GM19240 (cell line): ENCODE results near the gene MYCBPAP.
"Not testable (repeated sequence)": the region's sequence is repeated elsewhere in the genome, so short reads cannot be mapped to it uniquely, and the experiment has no call there.

ENCODE experiments used
- DNase-seq: peaks from one replicate; pipeline ENCODE4 v3.0.0; 2011; ENCODE audit warnings: low spot score; ENCODE audit not compliant: insufficient read length

The MYCBPAP gene

DNA sequence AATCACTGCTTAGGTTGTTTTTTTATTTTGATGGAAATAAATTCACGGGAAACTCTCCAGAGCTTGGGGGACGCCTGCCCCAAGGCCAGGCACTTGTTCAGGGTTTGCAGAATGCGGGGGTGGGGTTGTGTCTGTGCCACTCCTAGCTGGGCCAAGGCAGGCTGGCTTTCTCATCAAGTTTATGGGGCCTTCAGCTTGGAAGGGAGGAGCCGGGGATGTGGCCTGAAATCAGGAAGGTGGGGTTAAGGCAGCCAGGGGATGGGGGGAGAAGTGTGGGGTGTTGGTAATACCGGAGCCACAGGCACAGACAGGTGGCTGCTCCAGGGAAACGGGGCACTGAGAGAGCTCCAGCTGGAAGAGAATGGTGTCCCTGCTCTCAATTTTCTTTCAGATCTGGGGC lies 37.8 kb upstream of the MYCBPAP start:
- DNase-seq = no peak

DNA sequence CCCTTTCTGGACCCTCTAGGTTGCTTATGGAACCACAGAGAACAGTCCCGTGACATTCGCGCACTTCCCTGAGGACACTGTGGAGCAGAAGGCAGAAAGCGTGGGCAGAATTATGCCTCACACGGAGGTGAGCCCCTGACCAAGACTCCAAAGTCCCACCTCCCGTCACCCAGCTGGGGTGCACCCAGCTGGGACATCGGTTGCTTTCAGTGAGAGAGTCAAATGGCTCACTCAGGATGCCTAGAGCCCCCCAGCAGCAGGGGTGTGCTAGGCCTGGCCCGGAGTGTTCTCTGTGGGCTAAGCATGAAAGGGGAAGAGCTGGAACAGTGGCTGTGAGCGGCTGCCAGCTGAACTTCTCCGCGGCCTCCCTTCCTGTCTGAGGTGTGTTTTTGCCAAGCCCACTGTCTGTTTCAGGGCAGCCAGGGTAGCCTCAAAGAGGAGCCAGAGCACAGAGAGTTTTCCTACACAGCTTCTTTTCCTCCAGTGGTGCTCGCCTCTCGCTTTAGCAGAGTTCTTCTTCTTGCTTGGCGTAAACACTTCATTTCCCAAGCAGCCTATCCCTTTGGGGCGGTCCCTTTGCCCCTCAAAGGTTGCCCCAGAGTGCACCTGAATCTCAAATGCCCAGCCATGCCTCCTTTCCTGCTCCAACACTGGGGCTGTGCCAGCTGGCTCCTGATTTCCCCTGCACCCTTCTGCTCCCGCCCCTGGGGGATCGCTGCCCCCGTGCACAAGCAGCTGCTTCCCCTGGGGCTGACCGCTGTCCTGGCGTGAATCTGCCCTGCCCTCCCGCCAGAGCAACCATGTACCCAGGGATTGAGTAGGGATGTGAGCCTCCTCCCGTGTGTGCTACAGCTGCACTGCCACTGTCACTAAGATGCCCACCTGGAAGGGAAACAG lies 37.0 kb upstream of the MYCBPAP start:
- no peak for DNase-seq

- DNase-seq = no peak
These were observed 36.0 kb upstream of the MYCBPAP start for GRCh38 chr17:50472286-50472685.

GRCh38 chr17:50472761-50473161 lies 35.5 kb upstream of the MYCBPAP start:
- not testable (repeated sequence) for DNase-seq

GRCh38 chr17:50473901-50474300 lies 34.3 kb upstream of the MYCBPAP start:
- DNase-seq = no peak

DNA sequence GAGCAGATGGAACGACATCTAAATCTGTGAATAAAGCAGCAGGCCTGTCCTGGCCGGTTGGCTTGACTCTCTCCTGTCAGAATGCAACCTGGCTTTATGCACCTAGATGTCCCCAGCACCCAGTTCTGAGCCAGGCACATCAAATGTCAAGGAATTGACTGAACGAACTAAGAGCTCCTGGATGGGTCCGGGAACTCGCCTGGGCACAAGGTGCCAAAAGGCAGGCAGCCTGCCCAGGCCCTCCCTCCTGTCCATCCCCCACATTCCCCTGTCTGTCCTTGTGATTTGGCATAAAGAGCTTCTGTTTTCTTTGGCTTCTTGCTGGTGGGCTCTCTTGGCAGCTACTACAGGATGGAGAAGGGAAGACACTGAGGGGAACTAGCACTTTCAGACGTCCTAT lies 33.7 kb upstream of the MYCBPAP start:
- DNase-seq = no peak

DNA sequence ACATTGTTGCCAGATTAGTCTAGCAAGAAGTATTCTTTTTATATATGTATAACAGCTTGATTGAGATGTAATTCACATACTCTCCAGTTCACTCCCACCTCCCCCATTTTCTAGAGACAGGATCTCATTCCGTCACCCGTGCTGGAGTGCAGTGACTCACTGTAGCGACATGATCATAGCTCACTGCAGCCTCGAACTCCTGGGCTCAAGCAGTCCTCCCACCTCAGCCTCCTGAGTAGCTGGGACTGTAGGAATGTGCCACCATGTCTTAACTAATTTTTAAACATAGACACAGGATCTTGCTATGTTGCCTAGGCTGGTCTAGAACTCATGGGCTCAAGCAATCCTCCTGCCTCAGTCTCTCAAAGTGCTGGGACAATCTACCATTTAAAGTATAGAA lies 32.9 kb upstream of the MYCBPAP start:
- DNase-seq = no peak

- DNase-seq = not testable (repeated sequence)
These were observed 32.3 kb upstream of the MYCBPAP start for GRCh38 chr17:50475775-50476544.

GRCh38 chr17:50476545-50477315 lies 31.5 kb upstream of the MYCBPAP start:
- DNase-seq = no peak

GRCh38 chr17:50477976-50478375 lies 30.3 kb upstream of the MYCBPAP start:
- DNase-seq = no peak

GRCh38 chr17:50478391-50479381 lies 29.6 kb upstream of the MYCBPAP start, which contains the start of gene RSAD1:
Gene RSAD1, plus strand, starts transcription at chr17:50478860. Its CDS starts 25 bp downstream, at chr17:50478885.
- DNase-seq = peak; percentile 89

DNA sequence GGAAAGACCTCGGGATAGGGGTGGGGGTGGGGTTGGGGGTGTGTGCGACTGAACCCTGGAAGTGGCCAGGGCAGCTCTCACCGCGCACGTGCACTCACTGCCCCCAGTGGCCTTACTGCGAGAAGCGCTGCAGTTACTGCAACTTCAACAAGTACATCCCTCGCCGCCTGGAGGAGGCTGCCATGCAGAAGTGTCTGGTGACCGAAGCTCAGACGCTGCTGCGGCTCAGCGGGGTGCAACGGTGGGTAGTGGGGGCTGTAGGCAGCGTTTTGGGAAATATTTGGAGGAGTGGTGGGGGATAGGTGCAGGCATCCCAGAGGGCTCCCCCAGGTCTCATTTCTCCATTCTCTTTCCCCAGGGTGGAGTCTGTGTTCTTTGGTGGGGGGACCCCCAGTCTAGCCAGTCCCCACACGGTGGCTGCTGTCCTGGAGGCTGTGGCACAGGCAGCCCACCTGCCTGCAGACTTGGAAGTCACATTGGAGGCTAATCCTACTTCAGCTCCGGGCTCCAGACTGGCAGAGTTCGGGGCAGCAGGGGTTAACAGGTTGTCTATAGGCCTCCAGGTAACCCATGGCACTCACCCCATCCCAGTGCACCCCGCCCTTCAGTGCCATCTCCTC lies 28.6 kb upstream of the MYCBPAP start:
- peak; percentile 64 for DNase-seq

GRCh38 chr17:50480142-50480764 lies 28.0 kb upstream of the MYCBPAP start:
- no peak for DNase-seq

GRCh38 chr17:50480854-50481490 lies 27.3 kb upstream of the MYCBPAP start:
- DNase-seq = no peak

DNA sequence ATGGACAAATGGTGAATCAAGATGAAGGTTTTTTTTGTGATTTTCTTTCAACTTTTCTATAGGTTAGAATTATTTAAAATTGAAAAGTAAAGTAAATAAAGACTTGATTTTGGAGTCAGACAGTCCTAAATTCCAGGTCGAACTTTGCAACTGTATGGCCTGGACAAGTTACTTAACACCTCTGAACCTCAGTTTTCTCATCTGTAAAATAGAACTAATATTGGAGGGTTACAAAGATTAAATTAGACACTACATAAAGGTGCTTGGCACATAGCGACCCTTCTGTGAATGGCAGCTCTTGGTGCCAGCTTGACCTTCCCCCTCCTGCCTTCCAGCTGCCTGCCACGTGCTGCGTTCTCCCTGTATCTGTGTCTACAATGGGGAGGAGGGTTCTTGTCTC lies 26.6 kb upstream of the MYCBPAP start:
- DNase-seq = no peak

DNA sequence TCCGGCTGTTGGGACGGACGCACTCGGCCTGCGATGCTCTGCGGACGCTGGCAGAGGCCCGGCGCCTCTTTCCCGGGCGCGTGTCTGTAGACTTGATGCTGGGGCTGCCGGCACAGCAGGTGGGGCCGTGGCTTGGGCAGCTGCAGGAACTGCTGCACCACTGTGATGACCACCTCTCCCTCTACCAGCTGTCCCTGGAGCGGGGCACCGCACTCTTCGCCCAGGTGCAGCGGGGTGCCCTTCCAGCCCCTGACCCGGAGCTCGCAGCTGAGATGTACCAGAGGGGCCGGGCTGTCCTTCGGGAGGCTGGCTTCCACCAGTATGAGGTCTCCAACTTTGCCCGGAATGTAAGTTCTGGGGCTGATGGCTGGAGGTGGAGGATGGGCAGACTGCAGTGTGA lies 26.1 kb upstream of the MYCBPAP start:
- no peak for DNase-seq

- DNase-seq = peak; percentile 65
These were observed 25.7 kb upstream of the MYCBPAP start for GRCh38 chr17:50482516-50482915.

DNA sequence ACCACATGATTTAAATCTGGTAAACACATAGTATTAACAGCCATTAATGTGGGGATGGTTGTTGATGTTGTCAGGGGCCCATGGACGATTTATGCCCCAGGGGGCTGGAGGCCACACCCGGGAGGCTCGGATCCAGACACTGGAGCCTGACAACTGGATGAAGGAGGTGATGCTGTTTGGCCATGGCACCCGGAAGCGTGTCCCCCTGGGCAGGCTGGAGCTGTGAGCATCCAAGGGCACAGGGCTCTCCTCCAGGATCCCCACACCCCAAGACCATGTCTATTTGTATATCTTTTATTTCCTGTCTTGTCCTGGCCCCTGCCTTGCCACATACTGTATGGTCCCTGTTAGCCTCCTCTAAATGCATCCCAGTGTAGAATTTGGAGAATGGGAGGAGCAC lies 25.0 kb upstream of the MYCBPAP start:
- DNase-seq = no peak
